Esophagus mucosa (tissue), 1 donor: ENCODE data around the gene ADGRL1. TPM values are rescaled to one million over a fixed set of nuclear protein-coding genes. Genes with fewer than 3 reads are reported as not detected.
"Not testable (repeated sequence)": the region's sequence is repeated elsewhere in the genome, so short reads cannot be mapped to it uniquely, and the experiment has no call there.

Experiments
- ATAC-seq: fragments of 200-7000 bp; cut with Tn5 transposase; one replicate; pipeline ENCODE4 v1.9.1; 2020
- total RNA-seq: library from RNA; stranded (reverse); gene quantifications from one replicate; pipeline ENCODE4 v1.2.4, GENCODE V29; 2023
- donor health status: DM: yes; HTN: yes; CAD: no.

Gene ADGRL1
- total RNA-seq, 1 donor from 2014 or later = 5.5 TPM

GRCh38 chr19:14160017-14160703 lies 45.8 kb downstream of the ADGRL1 start:
- ATAC-seq = no peak

GRCh38 chr19:14159059-14159458 lies 46.9 kb downstream of the ADGRL1 start:
- no peak for ATAC-seq

DNA sequence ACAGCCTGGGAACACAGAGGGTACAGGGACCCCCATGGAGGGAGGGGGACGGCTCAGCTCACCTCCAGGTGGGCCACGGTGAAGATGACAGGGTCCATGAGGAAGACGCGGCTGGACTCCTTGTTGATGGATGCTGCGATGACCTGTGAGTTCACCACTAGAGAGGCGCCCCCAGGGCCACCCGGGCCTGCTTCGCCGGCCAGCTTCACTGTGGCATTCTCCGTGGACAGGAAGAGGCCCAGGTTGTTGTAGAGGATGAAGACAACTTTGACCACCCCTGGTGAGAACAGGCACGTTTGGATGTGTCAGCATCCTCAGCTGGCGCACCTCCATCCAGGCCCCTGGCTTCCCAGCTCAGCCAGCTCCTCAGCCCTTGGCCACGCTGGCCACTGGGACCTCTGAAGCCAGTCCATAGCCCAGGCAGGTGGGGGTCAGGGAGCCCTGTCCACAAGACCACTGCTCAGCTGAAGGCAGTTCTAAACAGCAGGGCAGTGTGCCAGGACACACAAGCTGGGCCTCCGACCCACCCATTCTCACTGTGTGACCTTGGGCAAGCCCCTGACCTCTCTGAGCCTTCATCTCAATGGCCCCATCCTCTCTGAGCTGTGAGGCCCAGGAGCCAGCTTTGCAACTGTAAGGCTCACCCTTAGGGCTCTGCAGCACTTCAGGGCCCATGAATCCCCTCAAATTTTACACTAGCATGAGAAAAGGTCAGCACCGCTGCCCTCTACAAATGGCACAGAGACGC lies 47.5 kb downstream of the ADGRL1 start:
- no peak for ATAC-seq

DNA sequence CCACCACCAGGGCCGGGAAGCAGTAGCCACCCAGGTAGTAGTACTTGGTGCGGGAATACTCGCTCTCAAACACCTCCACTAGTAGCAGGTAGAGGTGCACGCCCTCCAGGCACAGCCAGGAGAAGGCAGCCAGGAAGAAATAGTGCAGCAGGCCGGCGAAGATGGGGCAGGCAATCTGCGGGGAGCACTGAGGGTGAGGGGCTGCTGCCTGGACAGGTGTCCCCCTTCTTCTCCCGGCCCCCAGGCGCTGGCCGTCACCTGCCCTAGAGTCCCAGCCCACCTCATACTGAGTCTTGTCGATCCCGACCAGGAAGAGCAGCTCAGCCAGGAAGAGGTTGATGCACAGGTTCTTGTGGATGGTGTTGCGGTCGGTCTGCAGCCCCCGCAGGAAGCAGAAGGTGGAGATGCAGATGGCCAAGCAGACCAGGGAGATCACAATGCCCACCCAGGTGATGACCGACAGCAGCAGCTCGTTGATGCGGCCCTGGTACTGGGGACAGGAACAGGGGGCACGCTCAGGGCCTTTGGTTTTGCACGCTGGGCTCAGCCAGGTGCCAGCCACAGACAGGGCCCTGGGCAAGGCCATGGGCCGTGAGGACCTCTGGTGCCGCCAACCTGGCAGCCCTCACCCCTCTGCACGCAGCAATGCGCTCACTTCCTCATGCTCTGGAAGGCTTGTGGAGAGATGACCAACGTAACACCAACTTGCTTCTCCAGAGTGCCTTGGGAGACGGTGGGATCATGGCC lies 48.8 kb downstream of the ADGRL1 start:
- no peak for ATAC-seq

DNA sequence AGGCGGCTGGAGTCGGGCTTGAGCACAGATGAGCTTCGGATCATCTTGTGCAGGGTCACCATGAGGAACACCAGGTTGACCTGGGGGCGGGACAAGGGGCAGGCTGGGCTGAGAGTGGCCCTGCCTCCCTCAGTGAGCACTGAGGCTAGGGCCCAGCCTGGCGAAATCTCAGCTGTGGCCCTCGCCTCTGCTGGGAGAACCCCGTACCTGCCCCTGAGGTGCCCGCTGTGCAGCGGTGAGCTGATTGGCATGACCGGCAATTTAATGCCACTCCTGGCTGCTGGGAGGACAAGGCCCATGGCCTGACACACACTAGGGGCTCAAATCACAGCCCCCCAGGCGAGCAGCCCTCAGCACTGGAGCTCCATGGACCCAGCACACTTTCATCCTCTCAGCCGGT lies 49.8 kb downstream of the ADGRL1 start:
- ATAC-seq = no peak

GRCh38 chr19:14155371-14155770 lies 50.6 kb downstream of the ADGRL1 start:
- ATAC-seq = no peak

- ATAC-seq = no peak
These were observed 53.3 kb downstream of the ADGRL1 start for GRCh38 chr19:14152713-14153112.

DNA sequence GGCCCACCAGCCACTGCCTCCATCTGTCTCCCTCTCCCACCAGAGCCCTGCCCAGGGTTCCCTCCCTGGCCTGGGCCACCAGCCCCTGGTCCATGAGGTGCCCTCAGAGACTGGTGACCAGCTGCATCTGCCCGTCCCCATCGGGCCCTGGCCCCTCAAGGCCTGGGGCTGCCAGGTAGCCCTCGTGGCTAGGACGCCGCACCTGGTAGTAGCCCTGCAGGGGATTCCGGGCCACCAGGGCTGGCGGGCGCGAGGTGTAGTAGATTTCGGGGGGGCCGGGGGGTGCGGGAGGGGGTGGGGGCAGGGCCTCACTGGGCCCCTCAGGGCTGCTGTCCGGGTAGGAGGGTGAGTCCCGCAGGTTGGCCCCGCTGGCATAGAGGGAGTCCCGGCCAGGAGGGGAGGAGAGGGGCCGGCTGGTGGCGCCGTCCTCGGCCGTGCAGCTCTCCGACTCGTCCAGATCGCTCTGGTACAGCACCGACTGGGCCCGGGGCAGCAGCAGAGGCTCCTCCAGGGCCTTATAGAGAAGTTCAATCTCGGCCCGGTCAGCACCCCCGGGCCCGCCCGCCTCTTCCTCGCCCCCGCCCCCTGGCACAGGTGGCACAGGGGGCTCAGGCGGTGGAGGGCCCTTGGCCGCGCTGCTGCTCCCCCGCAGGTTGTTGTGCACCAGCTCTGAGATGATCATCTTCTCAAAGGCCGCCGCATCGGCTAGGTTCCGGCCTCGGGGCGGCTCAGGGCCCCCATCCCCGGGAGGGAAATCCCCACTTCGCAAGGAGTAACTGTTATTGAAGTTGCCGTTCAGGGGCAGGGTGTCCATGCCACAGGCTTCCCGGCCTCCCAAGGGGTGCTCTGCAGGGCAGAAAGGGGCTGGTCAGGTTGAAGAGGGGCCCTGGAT lies 55.0 kb downstream of the ADGRL1 start:
- ATAC-seq = no peak

GRCh38 chr19:14150041-14150769 lies 55.8 kb downstream of the ADGRL1 start:
- ATAC-seq = no peak

- peak; percentile 59 for ATAC-seq
These were observed 56.4 kb downstream of the ADGRL1 start for GRCh38 chr19:14149509-14149994.

GRCh38 chr19:14148751-14149410 lies 57.1 kb downstream of the ADGRL1 start:
- ATAC-seq = peak; percentile 5

DNA sequence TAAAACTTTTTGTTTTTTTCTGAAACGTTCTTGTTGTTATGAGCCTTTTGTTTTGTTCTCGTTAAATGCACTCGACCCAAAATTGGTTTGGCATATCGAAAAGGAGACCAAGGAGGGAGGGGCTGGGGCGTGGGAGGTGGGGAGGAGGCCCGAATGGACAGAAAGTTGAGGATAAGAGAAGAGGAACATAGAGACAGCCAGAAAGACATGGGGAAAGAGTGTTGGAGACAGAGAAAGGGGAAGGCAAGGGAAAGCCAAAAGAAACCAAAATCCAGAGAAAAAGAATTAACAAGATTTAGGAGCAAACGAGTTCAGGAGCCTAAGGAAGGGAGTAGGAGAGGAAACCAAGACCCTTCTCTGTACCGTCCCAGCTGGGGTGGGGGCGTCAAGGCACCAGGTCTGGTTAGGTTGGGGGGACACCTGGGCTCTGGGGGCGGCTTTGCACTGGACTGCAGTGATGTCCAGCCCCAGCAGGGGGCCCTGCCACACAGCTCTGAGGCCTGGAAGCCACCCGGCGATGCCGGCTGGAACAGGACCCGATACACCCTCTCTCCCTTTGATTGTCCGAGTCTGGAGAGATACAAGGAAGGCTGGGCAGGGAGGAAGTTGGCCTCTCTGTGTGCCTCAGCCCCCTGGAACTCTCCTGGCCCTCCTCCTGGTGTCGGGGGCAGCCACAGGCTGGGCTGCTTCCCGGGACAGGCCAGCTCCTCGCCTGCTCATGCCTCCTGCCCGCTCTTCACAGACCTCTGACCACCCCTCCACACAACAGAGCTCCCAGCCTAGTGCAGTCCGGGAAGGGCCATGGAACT lies 58.0 kb downstream of the ADGRL1 start:
- ATAC-seq = peak; percentile 63

- ATAC-seq = peak; percentile 19
These were observed 59.2 kb downstream of the ADGRL1 start for GRCh38 chr19:14146789-14147216.

DNA sequence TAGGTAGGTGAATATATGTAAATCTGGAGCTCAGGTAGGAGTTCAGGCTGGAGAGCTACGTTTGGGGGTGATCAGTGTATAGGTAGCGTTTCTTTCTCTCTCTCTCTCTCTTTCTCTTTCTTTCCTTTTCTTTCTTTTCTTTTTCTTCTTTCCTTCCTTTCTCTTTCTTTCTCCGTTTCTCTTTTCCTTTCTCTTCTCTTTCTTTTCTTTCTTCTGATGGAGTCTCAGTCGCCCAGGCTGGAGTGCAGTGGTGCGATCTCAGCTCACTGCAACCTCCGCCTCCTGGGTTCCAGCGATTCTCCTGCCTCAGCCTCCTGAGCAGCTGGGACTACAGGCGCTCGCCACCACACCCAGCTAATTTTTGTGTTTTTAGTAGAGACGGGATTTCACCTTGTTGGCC lies 59.8 kb downstream of the ADGRL1 start:
- ATAC-seq = not testable (repeated sequence)

- ATAC-seq = no peak
These were observed 60.6 kb downstream of the ADGRL1 start for GRCh38 chr19:14145381-14145780.

- no peak for ATAC-seq
These were observed 63.4 kb downstream of the ADGRL1 start for GRCh38 chr19:14142262-14143190.

GRCh38 chr19:14141041-14141440 lies 64.9 kb downstream of the ADGRL1 start:
- ATAC-seq = no peak

- no peak for ATAC-seq
These were observed 66.0 kb downstream of the ADGRL1 start for GRCh38 chr19:14139944-14140343.
